MCF 10A (cell line): ENCODE data around the gene CD109. TPM values are rescaled to one million over a fixed set of nuclear protein-coding genes. Genes with fewer than 3 reads are reported as not detected.

Experiments used
- BruUV-seq: library from RNA; stranded (reverse); fragments of 400-500 nt; replicated peaks from 2 replicates; lab custom pipeline; 2021; lab: Mats Ljungman, UMichigan
- CTCF ChIA-PET: fragments of 300-600 bp; sonication (Branson Sonifier 250); formaldehyde crosslinking; extraction: SDS; loops from one replicate; lab custom pipeline; 2021; ENCODE audit warnings: antibody characterized with exemption, inconsistent platforms; lab: Yijun Ruan, JAX
- POLR2A ChIA-PET: fragments of 300-600, 350-650 bp; sonication (Branson Sonifier 250); formaldehyde crosslinking; extraction: SDS; loops from one replicate; lab custom pipeline; 2020; ENCODE audit warnings: antibody characterized with exemption, inconsistent platforms; lab: Yijun Ruan, JAX
- DNase-seq: peaks from one replicate; pipeline ENCODE4 v3.0.0-alpha.2; 2018; ENCODE audit not compliant: unreplicated experiment
- H3K27ac Mint-ChIP-seq: one replicate; pipeline ENCODE4 v1.8.0; 2022; ENCODE audit warnings: mild to moderate bottlenecking, low read depth, mixed read lengths; ENCODE audit not compliant: unreplicated experiment
- H3K27me3 Mint-ChIP-seq: one replicate; pipeline ENCODE4 v1.8.0; 2022; ENCODE audit warnings: mixed read lengths; ENCODE audit not compliant: insufficient read depth, unreplicated experiment
- H3K36me3 Mint-ChIP-seq: one replicate; pipeline ENCODE4 v1.8.0; 2022; ENCODE audit warnings: mild to moderate bottlenecking, moderate library complexity, mixed read lengths; ENCODE audit not compliant: insufficient read depth, unreplicated experiment
- H3K4me1 Mint-ChIP-seq: one replicate; pipeline ENCODE4 v1.8.0; 2022; ENCODE audit warnings: mixed read lengths; ENCODE audit not compliant: insufficient read depth, unreplicated experiment
- H3K4me3 Mint-ChIP-seq: one replicate; pipeline ENCODE4 v1.8.0; 2022; ENCODE audit warnings: mild to moderate bottlenecking, moderate library complexity, mixed read lengths; ENCODE audit not compliant: unreplicated experiment
- H3K9me3 Mint-ChIP-seq: one replicate; pipeline ENCODE4 v1.8.0; 2022; ENCODE audit warnings: mixed read lengths; ENCODE audit not compliant: unreplicated experiment
- CTCF ChIP-seq: fragments of 200-600 bp; IDR thresholded peaks from one replicate; pipeline ENCODE4 v1.8.0; 2022; ENCODE audit warnings: antibody characterized with exemption, mild to moderate bottlenecking; ENCODE audit not compliant: unreplicated experiment
- intact Hi-C: fragments of 100-400 bp; cut with micrococcal nuclease; formaldehyde crosslinking; loops from 2 replicates; pipeline ENCODE4 v1.14.1; 2022
- total RNA-seq: library from RNA; stranded (reverse); gene quantifications from 2 replicates; pipeline ENCODE4 v1.2.3, GENCODE V29; 2022

Gene CD109
- total RNA-seq, 1 experiment from 2014 or later = 94.5 TPM

GRCh38 chr6:73666393-73666792 lies 29.6 kb upstream of the CD109 start:
- intact Hi-C loops = no loop called here
- Mint-ChIP-seq H3K36me3 (no peaks in the 10 kb centered on the region), H3K27ac (no peak overlapping the region), H3K9me3 (no peaks in the 10 kb centered on the region), H3K4me1 (peaks cover 6% of the 10 kb centered on the region), H3K4me3 (no peak overlapping the region), H3K27me3 (no peaks in the 10 kb centered on the region)
- ChIA-PET POLR2A (interaction anchor here (1.2 kb wide), 1 partner anchor 14 kb away, joined by 4 read pairs; no protein-coding TSS in a partner anchor), CTCF (interaction anchor here (3.1 kb wide), 1 partner anchor 9 kb away, joined by 17 read pairs; no protein-coding TSS in a partner anchor)
- no peak for DNase-seq
- no peak for TF ChIP-seq CTCF
- BruUV-seq = no TSS peak

- BruUV-seq = no TSS peak
- Mint-ChIP-seq H3K27me3 (no peaks in the 10 kb centered on the region), H3K4me3 (no peak overlapping the region), H3K9me3 (no peaks in the 10 kb centered on the region), H3K4me1 (peaks cover 6% of the 10 kb centered on the region), H3K27ac (no peak overlapping the region), H3K36me3 (no peaks in the 10 kb centered on the region)
- DNase-seq = no peak
- POLR2A ChIA-PET = interaction anchor here (0.7 to 1.1 kb wide), 2 partner anchors 13 to 83 kb away, joined by 3 read pairs; no protein-coding TSS in a partner anchor
- intact Hi-C loops = no loop called here
- CTCF ChIA-PET = interaction anchor here (1.0 to 3.1 kb wide), 3 partner anchors 7 to 302 kb away, joined by 3 to 17 read pairs (median 3); no protein-coding TSS in a partner anchor
- no peak for TF ChIP-seq CTCF
Observed at GRCh38 chr6:73667798-73668197, 28.2 kb upstream of the CD109 start.

- H3K27ac Mint-ChIP-seq = no peak overlapping the region
- no peak for TF ChIP-seq CTCF
- no peaks in the 10 kb centered on the region for H3K27me3 Mint-ChIP-seq
- H3K9me3 Mint-ChIP-seq = no peaks in the 10 kb centered on the region
- BruUV-seq = no TSS peak
- ChIA-PET POLR2A (no interaction called here), CTCF (interaction anchor here (0.9 kb wide), 1 partner anchor 16 kb away, joined by 3 read pairs; no protein-coding TSS in a partner anchor)
- H3K36me3 Mint-ChIP-seq = no peaks in the 10 kb centered on the region
- H3K4me1 Mint-ChIP-seq = peaks cover 6% of the 10 kb centered on the region
- H3K4me3 Mint-ChIP-seq = no peak overlapping the region
- intact Hi-C loops = no loop called here
- no peak for DNase-seq
Observed at GRCh38 chr6:73669005-73669404, 27.0 kb upstream of the CD109 start.

GRCh38 chr6:73671911-73672685 lies 23.9 kb upstream of the CD109 start:
- no peak overlapping the region for H3K4me3 Mint-ChIP-seq
- H3K4me1 Mint-ChIP-seq = peaks cover 9% of the 10 kb centered on the region
- no peak overlapping the region for H3K27ac Mint-ChIP-seq
- no peaks in the 10 kb centered on the region for H3K36me3 Mint-ChIP-seq
- CTCF ChIA-PET = interaction anchor here (1.2 to 10.4 kb wide), 5 partner anchors 9 to 121 kb away, joined by 3 to 203 read pairs (median 6); no protein-coding TSS in a partner anchor
- intact Hi-C loops = loop anchor here (10.0 kb wide), 1 partner anchor 1533 kb away; the partner anchor contains the start of gene COL12A1
- TF ChIP-seq CTCF = no peak
- peak; percentile 41 for DNase-seq
- H3K9me3 Mint-ChIP-seq = no peaks in the 10 kb centered on the region
- H3K27me3 Mint-ChIP-seq = no peaks in the 10 kb centered on the region
- no TSS peak for BruUV-seq
- POLR2A ChIA-PET = interaction anchor here (0.6 to 0.9 kb wide), 3 partner anchors 8 to 68 kb away, joined by 3 read pairs; no protein-coding TSS in a partner anchor
